Glomerular endothelial cell (primary cell): ENCODE results near the gene ELFN2. TPM values are rescaled to one million over a fixed set of nuclear protein-coding genes. Genes with fewer than 3 reads are reported as not detected.

Source experiments
- DNase-seq: peaks from one replicate; pipeline ENCODE4 v3.0.0-alpha.2; 2011; ENCODE audit warnings: low read depth, low spot score; ENCODE audit errors: extremely low read depth
- total RNA-seq: library from RNA; depleted of rRNA; stranded (reverse); fragments of >200 nt; gene quantifications from 2 replicates; pipeline ENCODE4 v1.2.3, GENCODE V29; 2015

ELFN2 gene
- total RNA-seq, 1 donor from 2014 or later = 3.2 TPM

- DNase-seq = no peak
Measured at GRCh38 chr22:37324340-37325038, 102.8 kb downstream of the ELFN2 start.

GRCh38 chr22:37320726-37321677 lies 106.3 kb downstream of the ELFN2 start:
- DNase-seq = no peak

- no peak for DNase-seq
Measured at GRCh38 chr22:37319469-37319868, 107.8 kb downstream of the ELFN2 start.

GRCh38 chr22:37318364-37319109 lies 108.7 kb downstream of the ELFN2 start:
- no peak for DNase-seq

Other genes with a start within 250 kb of the ELFN2 start
- gene C1QTNF6, start 239.2 kb downstream of the ELFN2 start, total RNA-seq = 14.2 and 15.2 TPM in 2 replicates
- gene SSTR3, start 215.0 kb downstream of the ELFN2 start, total RNA-seq = 0.05 TPM in 1 of 2 replicates, not detected in the other
- 126 and 218 TPM in 2 replicates for gene RAC2, start 183.2 kb downstream of the ELFN2 start, total RNA-seq
- 0.24 and 0.47 TPM in 2 replicates for gene CYTH4, start 145.0 kb downstream of the ELFN2 start, total RNA-seq
- 109 and 152 TPM in 2 replicates for gene MFNG, start 58.9 kb upstream of the ELFN2 start, total RNA-seq
- 34.8 and 37.7 TPM in 2 replicates for gene CARD10, start 91.9 kb upstream of the ELFN2 start, total RNA-seq
- 89.3 and 120 TPM in 2 replicates for gene CDC42EP1, start 133.0 kb upstream of the ELFN2 start, total RNA-seq
- gene LGALS2, start 152.6 kb upstream of the ELFN2 start, total RNA-seq = not detected in 2 replicates
- 51.7 and 57.5 TPM in 2 replicates for gene GGA1, start 181.4 kb upstream of the ELFN2 start, total RNA-seq
- 4.3 and 18.7 TPM in 2 replicates for gene SH3BP1, start 212.2 kb upstream of the ELFN2 start, total RNA-seq
- gene PDXP, start 231.2 kb upstream of the ELFN2 start, total RNA-seq = 15.5 and 19.7 TPM in 2 replicates
- 4,843 and 7,713 TPM in 2 replicates for gene LGALS1, start 248.2 kb upstream of the ELFN2 start, total RNA-seq